Heart left ventricle (tissue), 13 donors: Measurements from ENCODE around the gene STEAP1.

Experiments
- CTCF ChIP-seq, 12 donors: fragments of 200-600 bp; sonication (generic) in 4 of 12; IDR thresholded peaks; one replicate each; pipeline versions ENCODE4 v1.5.0 to v1.8.0; 2018 to 2022; ENCODE audit warnings: antibody characterized with exemption in 12 of 12, mild to moderate bottlenecking in 5 of 12
- POLR2A ChIP-seq, 2 donors: fragments of 450-650 bp; IDR thresholded peaks; one replicate each; pipeline ENCODE4 v1.6.1; 2017; ENCODE audit warnings: antibody characterized with exemption in 2 of 2, mild to moderate bottlenecking in 2 of 2, moderate library complexity in 2 of 2
- donor health status: ischemic (EF 13 %, LVEDD 7.1; RV severe dilation, severe dysfunction).
- donor health status: DM: no; HTN: yes; CAD: no.
- donor health status: DM: no; HTN: no; CAD: no.
- donor health status: ischemic (EF 25% LVEDD 6.9; RV normal size, moderate dysfunction).
- donor health status: ischemic (EF 25% LVEDD 5.7; RV mildly dilated, moderate dysfunction).
- donor health status: ischemic (EF 35%, LVEDD 5.7; RV mildly dilated, moderate dysfunction).
- donor health status: nonischemic (EF 11% LVEDD 7.7; RV severe dilation, severe dysfunction).
- donor health status: DM: yes; HTN: yes; CAD: no.
- donor health status: PGD.
- donor health status: ischemic (EF 29% LVEDD 5.4; RV normal size, mild dysfunction).
- donor health status: nonischemic (EF 23%, LVEDD 6.1; RV moderate dilation, normal function).

DNA sequence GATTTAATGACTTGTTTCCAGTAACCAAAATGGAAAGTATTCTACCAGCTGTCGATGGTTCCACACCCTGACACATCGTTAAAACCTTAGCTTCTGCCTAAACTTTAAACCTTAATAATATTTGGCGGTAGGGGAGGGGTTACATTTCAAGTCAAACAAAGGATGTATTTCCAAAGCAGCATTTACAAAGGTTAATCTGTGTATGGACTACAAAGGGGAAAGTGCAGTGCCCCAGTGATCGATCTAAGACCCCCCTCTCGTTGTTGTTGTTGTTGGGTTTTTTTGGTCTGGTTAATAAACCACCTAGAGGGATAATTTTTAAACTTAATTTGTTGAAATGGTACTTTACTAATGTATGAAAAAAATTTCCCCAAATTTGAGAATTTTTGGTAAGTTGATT, 56.2 kb downstream of the STEAP1 start:
- TF ChIP-seq CTCF (IDR thresholded peaks at IDR 0.05) (no peak), POLR2A (IDR thresholded peaks at IDR 0.05) (no peak)
